ENCODE data around the gene GRAP2.

The GRAP2 gene

GRCh38 chr22:40008726-40009291 lies 107.9 kb downstream of the GRAP2 start:
- Mint-ChIP-seq H3K27ac (no peak overlapping the region), H3K36me3 (peaks cover 5% of the 10 kb centered on the region), H3K9me3 (no peaks in the 10 kb centered on the region), H3K4me1 (no peaks in the 10 kb centered on the region), H3K27me3 (peaks cover 88% of the 10 kb centered on the region), H3K4me3 (no peak overlapping the region)
- ATAC-seq, result no peak

DNA sequence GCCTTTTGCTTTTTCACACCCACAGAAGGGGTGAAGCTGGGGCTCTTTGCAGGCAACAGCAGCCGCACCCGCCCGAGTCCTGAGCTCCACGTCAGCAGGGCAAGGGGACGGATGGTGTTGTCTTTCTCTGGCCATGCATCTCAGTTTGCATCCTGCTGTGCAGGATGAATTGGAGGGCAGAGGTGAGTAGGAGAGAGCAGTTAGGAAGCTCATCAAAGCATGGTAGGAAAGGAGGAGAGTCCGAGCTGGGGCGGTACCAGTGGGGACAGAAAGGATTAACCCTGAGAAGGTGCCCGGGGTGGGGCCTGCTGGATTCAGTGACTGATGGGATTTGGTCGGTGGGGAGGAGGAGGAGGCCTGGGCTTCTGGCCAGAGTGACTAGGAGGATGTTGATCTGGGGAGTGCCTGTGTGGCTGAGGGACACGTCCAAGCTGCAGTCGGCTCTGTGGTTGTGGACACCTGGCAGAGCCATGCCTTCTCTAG lies 108.4 kb downstream of the GRAP2 start:
- H3K4me1 Mint-ChIP-seq, result no peaks in the 10 kb centered on the region
- peaks cover 93% of the 10 kb centered on the region for H3K27me3 Mint-ChIP-seq
- peaks cover 5% of the 10 kb centered on the region for H3K36me3 Mint-ChIP-seq
- H3K9me3 Mint-ChIP-seq, result no peaks in the 10 kb centered on the region
- H3K27ac Mint-ChIP-seq, result no peak overlapping the region
- no peak for ATAC-seq
- no peak overlapping the region for H3K4me3 Mint-ChIP-seq

GRCh38 chr22:40009951-40010671 lies 109.2 kb downstream of the GRAP2 start:
- Mint-ChIP-seq H3K4me1 (no peaks in the 10 kb centered on the region), H3K27ac (no peak overlapping the region), H3K4me3 (no peak overlapping the region), H3K27me3 (peaks cover 94% of the 10 kb centered on the region), H3K9me3 (no peaks in the 10 kb centered on the region), H3K36me3 (peaks cover 5% of the 10 kb centered on the region)
- ATAC-seq, result no peak

DNA sequence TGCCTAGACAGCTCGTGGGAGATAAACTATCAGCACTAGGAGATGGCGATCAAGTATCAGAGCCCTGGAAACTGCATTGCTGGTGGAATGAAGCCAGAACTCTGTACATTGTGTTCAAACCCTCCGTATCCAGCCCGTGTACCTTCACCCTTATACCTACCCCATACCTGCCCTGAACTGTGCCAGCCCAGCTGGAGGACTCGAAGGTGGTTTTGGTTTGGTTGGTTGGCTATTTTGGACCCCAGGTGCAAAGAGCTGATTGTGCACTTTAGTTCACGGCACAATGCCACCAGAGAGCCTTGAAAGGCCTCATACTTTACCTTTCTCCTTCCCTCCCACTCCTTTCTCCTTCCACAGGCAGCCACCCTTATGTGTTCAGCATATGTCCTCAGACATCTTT lies 109.9 kb downstream of the GRAP2 start:
- Mint-ChIP-seq H3K4me3 (no peak overlapping the region), H3K27ac (no peak overlapping the region), H3K36me3 (peaks cover 5% of the 10 kb centered on the region), H3K9me3 (no peaks in the 10 kb centered on the region), H3K4me1 (no peaks in the 10 kb centered on the region), H3K27me3 (peaks cover 94% of the 10 kb centered on the region)
- no peak for ATAC-seq

GRCh38 chr22:40014667-40015248 lies 113.9 kb downstream of the GRAP2 start:
- ATAC-seq, result no peak
- Mint-ChIP-seq H3K4me3 (no peak overlapping the region), H3K4me1 (no peaks in the 10 kb centered on the region), H3K27ac (no peak overlapping the region), H3K9me3 (no peaks in the 10 kb centered on the region), H3K36me3 (no peaks in the 10 kb centered on the region), H3K27me3 (peaks cover 57% of the 10 kb centered on the region)

GRCh38 chr22:40015358-40015976 lies 114.6 kb downstream of the GRAP2 start:
- H3K4me3 Mint-ChIP-seq, result no peak overlapping the region
- peaks cover 50% of the 10 kb centered on the region for H3K27me3 Mint-ChIP-seq
- H3K9me3 Mint-ChIP-seq, result no peaks in the 10 kb centered on the region
- H3K36me3 Mint-ChIP-seq, result no peaks in the 10 kb centered on the region
- H3K4me1 Mint-ChIP-seq, result no peaks in the 10 kb centered on the region
- no peak overlapping the region for H3K27ac Mint-ChIP-seq
- no peak for ATAC-seq

DNA sequence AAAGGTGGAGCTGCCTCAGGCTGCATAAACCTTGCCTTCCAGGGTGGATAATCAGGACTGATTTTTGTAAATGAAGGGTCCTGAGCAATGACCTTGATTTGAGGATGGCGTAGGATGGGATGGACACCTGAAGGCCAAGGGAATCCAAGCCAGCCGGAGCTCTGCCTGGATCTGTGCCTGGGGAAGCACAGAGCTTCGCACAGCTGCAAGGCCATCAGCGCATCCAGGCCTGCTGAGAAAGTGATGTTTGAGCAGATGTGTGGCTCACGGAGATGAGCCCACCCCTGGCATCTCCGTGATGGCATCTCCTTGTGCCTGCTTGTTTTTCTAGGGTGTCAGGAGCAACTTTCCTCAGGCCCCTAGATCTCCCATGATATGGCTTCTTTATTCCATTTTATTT lies 117.2 kb downstream of the GRAP2 start:
- Mint-ChIP-seq H3K27ac (no peak overlapping the region), H3K27me3 (peaks cover 31% of the 10 kb centered on the region), H3K9me3 (no peaks in the 10 kb centered on the region), H3K36me3 (no peaks in the 10 kb centered on the region), H3K4me3 (no peak overlapping the region), H3K4me1 (peaks cover 4% of the 10 kb centered on the region)
- no peak for ATAC-seq

DNA sequence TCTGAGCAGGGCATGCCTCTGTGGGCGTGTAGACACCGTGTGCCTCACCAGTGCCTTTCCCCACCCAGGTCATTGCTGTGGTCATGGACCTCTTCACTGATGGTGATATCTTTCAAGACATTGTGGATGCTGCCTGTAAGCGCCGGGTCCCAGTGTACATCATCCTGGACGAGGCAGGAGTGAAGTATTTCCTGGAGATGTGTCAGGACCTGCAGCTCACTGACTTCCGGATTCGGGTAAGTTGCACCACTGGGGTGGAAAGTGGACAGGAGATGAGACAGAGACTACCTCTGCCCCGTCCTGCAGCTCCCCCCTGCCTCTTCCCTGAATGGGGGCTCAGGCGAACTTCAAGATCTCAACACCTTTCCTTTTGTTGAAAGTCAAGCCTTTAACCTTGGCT lies 118.2 kb downstream of the GRAP2 start:
- Mint-ChIP-seq H3K27ac (no peak overlapping the region), H3K4me1 (peaks cover 5% of the 10 kb centered on the region), H3K36me3 (no peaks in the 10 kb centered on the region), H3K4me3 (no peak overlapping the region), H3K9me3 (no peaks in the 10 kb centered on the region), H3K27me3 (peaks cover 31% of the 10 kb centered on the region)
- ATAC-seq, result no peak

- no peak overlapping the region for H3K4me3 Mint-ChIP-seq
- ATAC-seq, result no peak
- no peaks in the 10 kb centered on the region for H3K36me3 Mint-ChIP-seq
- H3K4me1 Mint-ChIP-seq, result peaks cover 13% of the 10 kb centered on the region
- no peak overlapping the region for H3K27ac Mint-ChIP-seq
- peaks cover 14% of the 10 kb centered on the region for H3K27me3 Mint-ChIP-seq
- no peaks in the 10 kb centered on the region for H3K9me3 Mint-ChIP-seq
These were observed 120.1 kb downstream of the GRAP2 start for GRCh38 chr22:40020956-40021355.

DNA sequence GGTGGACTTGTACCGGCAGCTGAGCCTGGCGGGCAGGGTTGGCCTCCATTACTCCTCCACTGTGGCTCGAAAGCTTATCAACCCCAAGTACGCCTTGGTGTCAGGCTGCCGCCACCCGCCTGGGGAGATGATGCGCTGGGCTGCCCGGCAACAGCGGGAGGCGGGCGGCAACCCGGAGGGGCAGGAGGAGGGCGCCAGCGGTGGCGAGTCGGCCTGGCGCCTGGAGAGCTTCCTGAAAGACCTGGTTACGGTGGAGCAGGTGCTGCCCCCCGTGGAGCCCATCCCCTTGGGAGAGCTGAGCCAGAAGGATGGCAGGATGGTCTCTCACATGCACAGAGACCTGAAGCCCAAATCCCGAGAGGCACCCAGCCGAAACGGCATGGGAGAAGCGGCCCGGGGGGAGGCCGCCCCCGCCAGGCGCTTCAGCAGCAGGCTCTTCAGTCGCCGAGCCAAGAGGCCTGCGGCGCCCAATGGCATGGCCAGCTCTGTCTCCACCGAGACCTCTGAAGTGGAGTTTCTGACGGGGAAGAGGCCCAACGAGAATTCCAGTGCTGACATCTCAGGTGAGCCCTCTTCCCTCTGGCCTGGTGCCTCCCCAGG lies 120.6 kb downstream of the GRAP2 start:
- H3K4me3 Mint-ChIP-seq, result no peak overlapping the region
- no peak for ATAC-seq
- H3K9me3 Mint-ChIP-seq, result no peaks in the 10 kb centered on the region
- H3K36me3 Mint-ChIP-seq, result no peaks in the 10 kb centered on the region
- peaks cover 13% of the 10 kb centered on the region for H3K27me3 Mint-ChIP-seq
- H3K27ac Mint-ChIP-seq, result no peak overlapping the region
- peaks cover 13% of the 10 kb centered on the region for H3K4me1 Mint-ChIP-seq

GRCh38 chr22:40022536-40023240 lies 121.8 kb downstream of the GRAP2 start:
- peaks cover 13% of the 10 kb centered on the region for H3K27me3 Mint-ChIP-seq
- no peaks in the 10 kb centered on the region for H3K9me3 Mint-ChIP-seq
- H3K27ac Mint-ChIP-seq, result no peak overlapping the region
- H3K36me3 Mint-ChIP-seq, result no peaks in the 10 kb centered on the region
- H3K4me3 Mint-ChIP-seq, result no peak overlapping the region
- peaks cover 13% of the 10 kb centered on the region for H3K4me1 Mint-ChIP-seq
- ATAC-seq, result no peak

Measured in stimulated activated memory B cell treated with anti-CD40 and anti-IgM and Interleukin-4, amounts not matched to agents 10 μg/mL and 1 μg/mL and 100 μg/mL, for 72 hours (primary cell).